K562 (cell line): ENCODE measurements around the gene PCED1B. TPM values are rescaled to one million over a fixed set of nuclear protein-coding genes. Genes with fewer than 3 reads are reported as not detected.

Experiments used
- ATAC-seq: fragments of 200-7000 bp; cut with Tn5 transposase; 3 replicates; pipeline ENCODE4 v1.9.1; 2020; ENCODE audit warnings: moderate library complexity
- BruUV-seq: library from RNA; stranded (reverse); fragments of 400-500 nt; replicated peaks from 2 replicates; lab custom pipeline; 2021; lab: Mats Ljungman, UMichigan
- CTCF ChIA-PET: fragments of 300-600 bp; formaldehyde crosslinking; extraction: SDS; loops from one replicate; lab custom pipeline; 2021; ENCODE audit warnings: low intra/inter-chr PET ratio; lab: Yijun Ruan, JAX
- POLR2A ChIA-PET: fragments of 300-600, 350-650 bp; sonication (Branson Sonifier 250); formaldehyde crosslinking; extraction: SDS; loops from one replicate; lab custom pipeline; 2021; ENCODE audit warnings: antibody characterized with exemption, inconsistent platforms; lab: Yijun Ruan, JAX
- DNase-seq, 4 experiments: peaks; one replicate each; pipeline versions ENCODE4 v3.0.0 to v3.0.0-alpha.2; 2011 to 2018; ENCODE audit warnings: low spot score in 3 of 4, mixed read lengths in 3 of 4; ENCODE audit errors: extremely low read depth in 1 of 4
- FAIRE-seq: peaks from 2 replicates; lab custom pipeline; 2011; peaks lifted over from hg19 to GRCh38; lab: Jason Lieb, UNC
- H2AFZ ChIP-seq: 2 replicates; pipeline ENCODE4 v1.6.0; 2011; ENCODE audit warnings: low read depth, low read length, control low read depth, inconsistent platforms
- H3K27ac ChIP-seq: fragments of 200-600 bp; 3 replicates; pipeline ENCODE4 v1.8.0; 2011; ENCODE audit warnings: low read depth, mild to moderate bottlenecking, control low read depth, inconsistent platforms, low read length, moderate library complexity, mixed read lengths; ENCODE audit errors: extremely low read depth
- H3K27me3 ChIP-seq, 2 experiments: fragments of 300-600 bp in 1 of 2; 2 replicates in 1 of 2; 3 replicates in 1 of 2; pipeline versions ENCODE4 v1.6.0 to v1.8.0; 2011; ENCODE audit warnings: inconsistent platforms in 2 of 2, low read length in 2 of 2, mild to moderate bottlenecking in 1 of 2, mixed read lengths in 1 of 2, moderate library complexity in 1 of 2; ENCODE audit not compliant: control insufficient read depth in 2 of 2, insufficient read depth in 2 of 2
- H3K36me3 ChIP-seq: fragments of 300-600 bp; 3 replicates; pipeline ENCODE4 v1.8.0; 2011; ENCODE audit warnings: mild to moderate bottlenecking, low read length, inconsistent platforms; ENCODE audit not compliant: control insufficient read depth, insufficient read depth
- H3K4me1 ChIP-seq, 2 experiments: fragments of 200-600 bp in 1 of 2; replicated peaks in 1 of 2; 2 replicates in 1 of 2; 3 replicates in 1 of 2; pipeline versions ENCODE4 v1.5.1 to v1.8.0; 2011; ENCODE audit warnings: inconsistent platforms in 2 of 2, low read length in 2 of 2, mild to moderate bottlenecking in 1 of 2, mixed read lengths in 1 of 2, moderate library complexity in 1 of 2; ENCODE audit not compliant: control insufficient read depth in 2 of 2, insufficient read depth in 2 of 2
- H3K4me2 ChIP-seq: 2 replicates; pipeline ENCODE4 v1.6.1; 2011; ENCODE audit warnings: low read length, control low read depth, inconsistent platforms, mixed read lengths; ENCODE audit not compliant: insufficient read depth
- H3K4me3 ChIP-seq: fragments of 200-600 bp; sonication (generic), shearing (Covaris generic); 2 replicates; pipeline ENCODE4 v1.5.1; 2016; ENCODE audit warnings: control low read depth, inconsistent platforms
- H3K79me2 ChIP-seq: fragments of 200-600 bp; 3 replicates; pipeline ENCODE4 v1.8.0; 2011; ENCODE audit warnings: low read length, inconsistent platforms; ENCODE audit not compliant: control insufficient read depth, insufficient read depth
- H3K9ac ChIP-seq, 2 experiments: 2 replicates each; pipeline versions ENCODE4 v1.6.0 to v1.6.1; 2011; ENCODE audit warnings: low read depth in 2 of 2, low read length in 2 of 2, control low read depth in 1 of 2, inconsistent platforms in 1 of 2, mild to moderate bottlenecking in 1 of 2, mixed read lengths in 1 of 2; ENCODE audit not compliant: insufficient read depth in 1 of 2
- H3K9me1 ChIP-seq: one replicate; pipeline ENCODE4 v1.6.0; 2011; ENCODE audit warnings: inconsistent platforms, mild to moderate bottlenecking, low read length, moderate library complexity; ENCODE audit not compliant: control insufficient read depth, insufficient read depth
- H3K9me3 ChIP-seq: replicated peaks from 2 replicates; pipeline ENCODE4 v1.5.1; 2011; ENCODE audit warnings: low read depth, low read length, inconsistent platforms; ENCODE audit not compliant: control insufficient read depth, insufficient read depth
- H4K20me1 ChIP-seq: replicated peaks from 2 replicates; pipeline ENCODE4 v1.6.1; 2011; ENCODE audit warnings: low read length, inconsistent platforms, mixed read lengths; ENCODE audit not compliant: control insufficient read depth, insufficient read depth
- C11orf30 ChIP-seq: fragments of 450-650 bp; IDR thresholded peaks from 2 replicates; pipeline ENCODE4 v1.6.1; 2016; ENCODE audit warnings: low read depth, mild to moderate bottlenecking
- HNRNPUL1 ChIP-seq: fragments of 200-400 bp; formaldehyde crosslinking; IDR thresholded peaks from 2 replicates; pipeline ENCODE4 v1.6.1; 2017; ENCODE audit warnings: low read length
- MAFG ChIP-seq: fragments of 450-650 bp; conservative IDR thresholded peaks from 2 replicates; pipeline ENCODE4 v1.6.1; 2016; ENCODE audit warnings: missing genetic modification characterization, missing compliant biosample characterization
- MEF2D ChIP-seq: conservative IDR thresholded peaks from 2 replicates; pipeline ENCODE4 v1.6.1; 2016; ENCODE audit warnings: low read depth, missing genetic modification characterization, missing compliant biosample characterization
- NBN ChIP-seq: fragments of 450-650 bp; IDR thresholded peaks from 2 replicates; pipeline ENCODE4 v1.6.1; 2016; ENCODE audit warnings: low read depth, mild to moderate bottlenecking
- NFE2 ChIP-seq: IDR thresholded peaks from 2 replicates; pipeline ENCODE4 v1.6.1; 2014; ENCODE audit warnings: antibody characterized with exemption, low read depth
- RBFOX2 ChIP-seq: fragments of 200-400 bp; formaldehyde crosslinking; IDR thresholded peaks from 2 replicates; pipeline ENCODE4 v1.6.1; 2017; ENCODE audit warnings: low read depth, mild to moderate bottlenecking, low read length, moderate library complexity
- SMARCA4 ChIP-seq: fragments of 450-650 bp; IDR thresholded peaks from 2 replicates; pipeline ENCODE4 v1.6.1; 2016
- TEAD1 ChIP-seq, 2 experiments: fragments of 450-650 bp in 1 of 2; sonication (generic) in 1 of 2; formaldehyde crosslinking; IDR thresholded peaks; 2 replicates each; pipeline versions ENCODE4 v1.4.0 to v1.8.0; 2020 to 2022; ENCODE audit warnings: mild to moderate bottlenecking in 2 of 2, missing genetic modification reagents in 1 of 2
- ZFP36 ChIP-seq: fragments of 150-350 bp; IDR thresholded peaks from 2 replicates; pipeline ENCODE4 v1.6.1; 2018; ENCODE audit warnings: low read length, low read depth; ENCODE audit not compliant: partially characterized antibody
- ZNF316 ChIP-seq: fragments of 450-650 bp; IDR thresholded peaks from 2 replicates; pipeline ENCODE4 v1.6.1; 2016
- WGBS: fragments of 100-300 bp; shearing (Covaris generic); methylation state at CpG from one replicate; pipeline ENCODE4 v1.1.6; 2016; ENCODE audit warnings: low coverage, mixed read lengths; ENCODE audit not compliant: insufficient coverage; ENCODE audit errors: missing lambda C conversion rate; 5-methylcytosine and 5-hydroxymethylcytosine counted together
- in situ Hi-C: fragments of 300-500 bp; cut with MboI; formaldehyde crosslinking; loops from 4 replicates; pipeline ENCODE4 v1.15.0; 2018; ENCODE audit warnings: inconsistent platforms, mixed read lengths
- intact Hi-C: fragments of 100-400 bp; cut with micrococcal nuclease; formaldehyde crosslinking; loops from 2 replicates; pipeline ENCODE4 v1.14.2; 2022
- polyA plus RNA-seq, 8 experiments: library from polyadenylated mRNA; depleted of rRNA in 4 of 8; stranded (reverse) in 5 of 8; unstranded in 3 of 8; fragments of >200 nt; fragmentation: Nextera tagmentation in 2 of 8; fragmentation: Illumina TruSeq in 1 of 8; extraction: Ambion mirVana in 2 of 8; extraction: Trizol in 1 of 8; gene quantifications; 2 replicates each; pipeline versions ENCODE4 v1.2.1 to v1.2.3, GENCODE V29; 2011 to 2014; ENCODE audit warnings: inconsistent platforms in 1 of 8, missing spikeins in 1 of 8
- total RNA-seq, 7 experiments: library from RNA; depleted of rRNA in 6 of 7; stranded (reverse); fragments of >200 nt in 6 of 7; fragmentation: Illumina TruSeq in 2 of 7; extraction: Trizol in 2 of 7; gene quantifications; 2 replicates each; pipeline versions ENCODE4 v1.2.1 to v1.2.3, GENCODE V29; 2011 to 2021; ENCODE audit warnings: low replicate concordance in 1 of 7
- TF ChIP-seq, protein P1 (sequence below): fragments of 450-650 bp; formaldehyde crosslinking; IDR thresholded peaks from 2 replicates; pipeline ENCODE4 v1.4.0; 2020; ENCODE audit warnings: mild to moderate bottlenecking, moderate library complexity
- TF ChIP-seq, protein P2 (sequence below): fragments of 250-450 bp; sonication (Bioruptor Pico); IDR thresholded peaks from 2 replicates; pipeline ENCODE4 v1.8.0; 2022; ENCODE audit warnings: inconsistent platforms, mild to moderate bottlenecking, moderate library complexity, borderline replicate concordance
- TF ChIP-seq, protein P3 (sequence below): IDR thresholded peaks from 3 replicates; pipeline ENCODE4 v1.6.1; 2011; ENCODE audit warnings: borderline replicate concordance, mild to moderate bottlenecking; ENCODE audit not compliant: insufficient read length, insufficient read depth

Gene PCED1B
- total and polyA plus RNA-seq, 9 of the 15 experiments (the other 6 are each of a cell fraction or from before 2014, with no cell fraction given) = 1.2 to 9.3 (median 2.5) TPM

DNA sequence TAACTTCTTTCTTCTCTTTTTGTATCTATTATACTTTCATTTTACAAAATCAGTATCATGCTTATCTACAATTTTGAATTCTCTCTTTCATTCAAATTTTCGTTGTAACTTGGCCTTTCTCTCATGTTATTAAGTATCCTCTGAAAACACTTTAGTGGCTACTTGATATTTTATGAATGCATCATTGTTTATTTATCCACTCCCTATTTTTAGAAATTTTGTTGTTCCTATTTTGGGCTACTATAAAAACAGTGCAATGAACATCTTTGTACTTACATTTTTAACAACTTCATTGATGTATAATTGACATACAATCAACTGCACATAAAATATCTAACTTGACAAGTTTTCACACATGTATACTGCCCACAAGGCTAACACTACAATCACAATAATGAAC, 44.3 kb downstream of the PCED1B start:
- ChIA-PET POLR2A (no interaction called here), CTCF (no interaction called here)
- no peaks in the 10 kb centered on the region for H3K9me1 ChIP-seq
- no peak overlapping the region for H3K27ac ChIP-seq
- TF ChIP-seq, protein P1, sequence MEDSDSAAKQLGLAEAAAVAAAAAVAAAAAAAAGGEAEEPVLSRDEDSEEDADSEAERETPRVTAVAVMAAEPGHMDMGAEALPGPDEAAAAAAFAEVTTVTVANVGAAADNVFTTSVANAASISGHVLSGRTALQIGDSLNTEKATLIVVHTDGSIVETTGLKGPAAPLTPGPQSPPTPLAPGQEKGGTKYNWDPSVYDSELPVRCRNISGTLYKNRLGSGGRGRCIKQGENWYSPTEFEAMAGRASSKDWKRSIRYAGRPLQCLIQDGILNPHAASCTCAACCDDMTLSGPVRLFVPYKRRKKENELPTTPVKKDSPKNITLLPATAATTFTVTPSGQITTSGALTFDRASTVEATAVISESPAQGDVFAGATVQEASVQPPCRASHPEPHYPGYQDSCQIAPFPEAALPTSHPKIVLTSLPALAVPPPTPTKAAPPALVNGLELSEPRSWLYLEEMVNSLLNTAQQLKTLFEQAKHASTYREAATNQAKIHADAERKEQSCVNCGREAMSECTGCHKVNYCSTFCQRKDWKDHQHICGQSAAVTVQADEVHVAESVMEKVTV (CRISPR knock-in tag) = no peak
- H3K9ac ChIP-seq = no peak overlapping the region
- H2AFZ ChIP-seq = no peak overlapping the region
- no peaks in the 10 kb centered on the region for H4K20me1 ChIP-seq
- H3K27me3 ChIP-seq = no peaks in the 10 kb centered on the region
- in situ Hi-C loops = no loop called here
- no peak overlapping the region for H3K4me2 ChIP-seq
- 0% methylated on average over 1 of the region's 1 CpG for WGBS
- ATAC-seq (no peak), DNase-seq (no peak), FAIRE-seq (no peak)
- no peaks in the 10 kb centered on the region for H3K79me2 ChIP-seq
- no peaks in the 10 kb centered on the region for H3K36me3 ChIP-seq
- intact Hi-C loops = no loop called here
- H3K4me3 ChIP-seq = no peak overlapping the region
- no peaks in the 10 kb centered on the region for H3K4me1 ChIP-seq
- BruUV-seq = no TSS peak
- no peaks in the 10 kb centered on the region for H3K9me3 ChIP-seq

DNA sequence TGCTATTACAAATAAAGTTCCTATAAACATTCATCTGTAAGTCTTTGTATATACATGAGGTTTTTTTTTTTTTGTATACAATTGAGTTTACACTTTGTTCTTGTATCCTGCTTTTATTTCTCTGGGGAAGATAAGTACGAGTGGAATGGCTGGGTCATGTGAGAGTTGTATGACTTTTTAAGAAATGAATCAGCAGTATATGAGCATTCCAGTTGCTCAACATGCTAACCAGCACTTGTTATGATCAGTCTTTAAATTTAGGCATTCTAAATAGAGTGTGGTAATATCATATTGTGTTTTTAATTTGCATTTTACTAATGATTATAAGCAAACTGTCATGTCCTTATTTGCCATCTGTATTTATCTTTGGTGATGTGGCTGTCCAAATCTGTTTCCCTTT, 45.0 kb downstream of the PCED1B start:
- no peaks in the 10 kb centered on the region for H4K20me1 ChIP-seq
- H3K9me3 ChIP-seq = no peaks in the 10 kb centered on the region
- intact Hi-C loops = no loop called here
- H3K4me3 ChIP-seq = no peak overlapping the region
- no peaks in the 10 kb centered on the region for H3K27me3 ChIP-seq
- DNase-seq (no peak), ATAC-seq (no peak), FAIRE-seq (no peak)
- H3K9ac ChIP-seq = no peak overlapping the region
- H3K36me3 ChIP-seq = no peaks in the 10 kb centered on the region
- POLR2A ChIA-PET = no interaction called here
- no peak overlapping the region for H3K4me2 ChIP-seq
- no TSS peak for BruUV-seq
- H3K79me2 ChIP-seq = no peaks in the 10 kb centered on the region
- whole genome bisulfite sequencing = 0% methylated on average over 1 of the region's 1 CpG
- CTCF ChIA-PET = no interaction called here
- H3K27ac ChIP-seq = no peak overlapping the region
- H3K9me1 ChIP-seq = no peaks in the 10 kb centered on the region
- in situ Hi-C loops = no loop called here
- H2AFZ ChIP-seq = no peak overlapping the region
- H3K4me1 ChIP-seq = no peaks in the 10 kb centered on the region
- TF ChIP-seq C11orf30 = peak; percentile 51; the same call in 1 of the 2 replicates
- TF ChIP-seq RBFOX2 = no peak
- no peak for TF ChIP-seq NBN
- TF ChIP-seq ZNF316 = peak; percentile 55; the same call in 1 of the 2 replicates
- TF ChIP-seq, protein P2, sequence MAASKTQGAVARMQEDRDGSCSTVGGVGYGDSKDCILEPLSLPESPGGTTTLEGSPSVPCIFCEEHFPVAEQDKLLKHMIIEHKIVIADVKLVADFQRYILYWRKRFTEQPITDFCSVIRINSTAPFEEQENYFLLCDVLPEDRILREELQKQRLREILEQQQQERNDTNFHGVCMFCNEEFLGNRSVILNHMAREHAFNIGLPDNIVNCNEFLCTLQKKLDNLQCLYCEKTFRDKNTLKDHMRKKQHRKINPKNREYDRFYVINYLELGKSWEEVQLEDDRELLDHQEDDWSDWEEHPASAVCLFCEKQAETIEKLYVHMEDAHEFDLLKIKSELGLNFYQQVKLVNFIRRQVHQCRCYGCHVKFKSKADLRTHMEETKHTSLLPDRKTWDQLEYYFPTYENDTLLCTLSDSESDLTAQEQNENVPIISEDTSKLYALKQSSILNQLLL = no peak
- TF ChIP-seq NFE2 = peak; percentile 64
- peak; percentile 51 for TF ChIP-seq ZFP36
- TF ChIP-seq MEF2D (tag) = no peak
- TF ChIP-seq, protein P3, sequence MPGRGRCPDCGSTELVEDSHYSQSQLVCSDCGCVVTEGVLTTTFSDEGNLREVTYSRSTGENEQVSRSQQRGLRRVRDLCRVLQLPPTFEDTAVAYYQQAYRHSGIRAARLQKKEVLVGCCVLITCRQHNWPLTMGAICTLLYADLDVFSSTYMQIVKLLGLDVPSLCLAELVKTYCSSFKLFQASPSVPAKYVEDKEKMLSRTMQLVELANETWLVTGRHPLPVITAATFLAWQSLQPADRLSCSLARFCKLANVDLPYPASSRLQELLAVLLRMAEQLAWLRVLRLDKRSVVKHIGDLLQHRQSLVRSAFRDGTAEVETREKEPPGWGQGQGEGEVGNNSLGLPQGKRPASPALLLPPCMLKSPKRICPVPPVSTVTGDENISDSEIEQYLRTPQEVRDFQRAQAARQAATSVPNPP = no peak
- TF ChIP-seq SMARCA4 = 0 out of 2 replicates have a peak, but pooled peaks have one; percentile 15
- no peak for TF ChIP-seq HNRNPUL1
- peak; percentile 28; the same call in 1 of the 2 replicates for TF ChIP-seq MAFG (tag)
- TF ChIP-seq TEAD1 (CRISPR knock-in tag; IDR thresholded peaks at IDR 0.05) = no peak
